Neuronal stem cell (in vitro differentiated cells): ENCODE data around the gene EIF3M.

ENCODE experiments used
- DNase-seq: peaks from one replicate; pipeline ENCODE4 v3.0.0-alpha.2; 2013; ENCODE audit warnings: low spot score
- H2AFZ ChIP-seq: one replicate; pipeline ENCODE4 v1.6.1; 2013; ENCODE audit warnings: mild to moderate bottlenecking, low read length, inconsistent platforms
- H2AK5ac ChIP-seq: 2 replicates; pipeline ENCODE4 v1.6.1; 2013; ENCODE audit warnings: low read depth, mild to moderate bottlenecking, inconsistent platforms, low read length, moderate library complexity, mixed read lengths
- H2BK120ac ChIP-seq: 2 replicates; pipeline ENCODE4 v1.6.1; 2013; ENCODE audit warnings: low read depth, mild to moderate bottlenecking, inconsistent platforms, low read length, moderate library complexity, mixed read lengths
- H2BK12ac ChIP-seq: one replicate; pipeline ENCODE4 v1.6.1; 2013; ENCODE audit warnings: low read length, inconsistent platforms
- H2BK15ac ChIP-seq: 2 replicates; pipeline ENCODE4 v1.6.1; 2013; ENCODE audit warnings: mild to moderate bottlenecking, low read length, inconsistent platforms, mixed read lengths
- H2BK5ac ChIP-seq: one replicate; pipeline ENCODE4 v1.6.1; 2013; ENCODE audit warnings: inconsistent platforms, mild to moderate bottlenecking, low read length, moderate library complexity
- H3K14ac ChIP-seq: one replicate; pipeline ENCODE4 v1.6.1; 2013; ENCODE audit warnings: low read length, inconsistent platforms
- H3K18ac ChIP-seq: 2 replicates; pipeline ENCODE4 v1.6.1; 2013; ENCODE audit warnings: low read length, inconsistent platforms
- H3K23ac ChIP-seq: 2 replicates; pipeline ENCODE4 v1.6.1; 2013; ENCODE audit warnings: low read depth, mild to moderate bottlenecking, mixed read lengths, low read length, inconsistent platforms; ENCODE audit not compliant: poor library complexity
- H3K27ac ChIP-seq: replicated peaks from 3 replicates; pipeline ENCODE4 v1.5.1; 2013; ENCODE audit warnings: low read length, inconsistent platforms
- H3K27me3 ChIP-seq, 3 experiments: 2 replicates each; pipeline ENCODE4 v1.6.1; 2013; ENCODE audit warnings: low read length in 3 of 3, mild to moderate bottlenecking in 2 of 3, inconsistent platforms in 1 of 3, low read depth in 1 of 3, mixed read lengths in 1 of 3, moderate library complexity in 1 of 3; ENCODE audit not compliant: control insufficient read depth in 3 of 3, insufficient read depth in 3 of 3
- H3K36me3 ChIP-seq, 2 donors: replicated peaks in 1 of 2; 2 replicates each; pipeline ENCODE4 v1.6.1; 2013; ENCODE audit warnings: low read length in 2 of 2; ENCODE audit not compliant: control insufficient read depth in 2 of 2, insufficient read depth in 2 of 2
- H3K4ac ChIP-seq: 2 replicates; pipeline ENCODE4 v1.6.1; 2013; ENCODE audit warnings: inconsistent platforms, mild to moderate bottlenecking, low read length, moderate library complexity
- H3K4me1 ChIP-seq, 2 donors: 1 replicate in 1 of 2; 2 replicates in 1 of 2; pipeline ENCODE4 v1.6.1; 2013; ENCODE audit warnings: low read length in 2 of 2, low read depth in 1 of 2; ENCODE audit not compliant: control insufficient read depth in 2 of 2, insufficient read depth in 1 of 2
- H3K4me2 ChIP-seq: one replicate; pipeline ENCODE4 v1.6.1; 2013; ENCODE audit warnings: mild to moderate bottlenecking, low read length, inconsistent platforms; ENCODE audit not compliant: insufficient read depth, poor library complexity, severe bottlenecking
- H3K4me3 ChIP-seq, 2 donors: 2 replicates each; pipeline ENCODE4 v1.5.1; 2013; ENCODE audit warnings: low read length in 2 of 2, mild to moderate bottlenecking in 2 of 2, inconsistent platforms in 1 of 2, moderate library complexity in 1 of 2
- H3K79me1 ChIP-seq: one replicate; pipeline ENCODE4 v1.6.1; 2013; ENCODE audit warnings: low read depth, mild to moderate bottlenecking, inconsistent platforms, low read length, moderate library complexity
- H3K9ac ChIP-seq: one replicate; pipeline ENCODE4 v1.6.1; 2013; ENCODE audit warnings: mild to moderate bottlenecking, low read depth, low read length, inconsistent platforms; ENCODE audit not compliant: poor library complexity
- H3K9me3 ChIP-seq, 2 donors: replicated peaks in 1 of 2; 2 replicates each; pipeline versions ENCODE3 to v1.6.1; 2013; ENCODE audit warnings: low read length in 2 of 2, mild to moderate bottlenecking in 2 of 2, inconsistent platforms in 1 of 2, low read depth in 1 of 2, mixed read lengths in 1 of 2, moderate library complexity in 1 of 2; ENCODE audit not compliant: control insufficient read depth in 2 of 2, insufficient read depth in 1 of 2
- H4K8ac ChIP-seq: one replicate; pipeline ENCODE4 v1.6.1; 2013; ENCODE audit warnings: low read depth, mild to moderate bottlenecking, inconsistent platforms, low read length, moderate library complexity
- H4K91ac ChIP-seq: one replicate; pipeline ENCODE4 v1.6.1; 2013; ENCODE audit warnings: low read length, low read depth, mild to moderate bottlenecking, inconsistent platforms; ENCODE audit not compliant: poor library complexity
- WGBS, 2 donors: extraction: QIAGEN DNeasy Blood & Tissue Kit; methylation state at CpG; one replicate each; pipeline ENCODE4 v1.1.7; 2013; ENCODE audit warnings: missing lambda C conversion rate in 2 of 2, mixed read lengths in 1 of 2; ENCODE audit not compliant: insufficient read length in 2 of 2, insufficient replicate concordance in 1 of 2; ENCODE audit errors: extremely low coverage in 2 of 2; 5-methylcytosine and 5-hydroxymethylcytosine counted together

Gene EIF3M

DNA sequence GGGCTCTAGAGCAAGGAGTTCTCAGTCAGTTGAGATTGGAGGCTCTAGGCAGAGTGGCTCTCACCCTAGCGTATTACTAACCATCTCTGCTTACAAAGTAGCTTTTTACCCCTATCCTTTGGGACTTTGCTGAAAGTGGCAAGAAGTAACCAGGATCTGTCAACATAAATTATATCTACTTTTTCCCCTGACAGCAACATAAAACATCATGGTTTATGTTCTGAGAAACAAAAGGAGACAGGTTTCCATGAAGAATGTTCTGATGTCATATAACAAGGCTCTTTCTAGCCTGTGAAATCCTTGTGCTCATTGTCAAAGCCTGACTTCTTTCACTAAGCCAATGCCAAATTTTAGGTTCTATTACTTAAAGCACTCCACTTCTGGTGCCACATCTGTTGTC is 7.2 kb upstream of the EIF3M start:
- H3K4ac ChIP-seq, result no peak overlapping the region
- DNase-seq, result no peak
- no peak overlapping the region for H3K4me3 ChIP-seq
- no peak overlapping the region for H2BK5ac ChIP-seq
- no peak overlapping the region for H3K14ac ChIP-seq
- no peak overlapping the region for H2BK15ac ChIP-seq
- H3K79me1 ChIP-seq, result no peaks in the 10 kb centered on the region
- no peak overlapping the region for H4K91ac ChIP-seq
- no peaks in the 10 kb centered on the region for H3K36me3 ChIP-seq
- H3K9ac ChIP-seq, result no peak overlapping the region
- no peak overlapping the region for H2AK5ac ChIP-seq
- H3K23ac ChIP-seq, result no peak overlapping the region
- no peak overlapping the region for H4K8ac ChIP-seq
- H3K4me1 ChIP-seq, result peaks cover 0 to under 1% of the 10 kb centered on the region in 2 donors
- no peak overlapping the region for H3K4me2 ChIP-seq
- H2BK12ac ChIP-seq, result no peak overlapping the region
- no peak overlapping the region for H3K18ac ChIP-seq
- no peak overlapping the region for H2BK120ac ChIP-seq
- no CpG with 5 or more reads among the region's 1 CpG for WGBS, 2 donors
- peaks cover 0 to 19% (median 0%) of the 10 kb centered on the region in 3 experiments for H3K27me3 ChIP-seq
- H3K27ac ChIP-seq, result no peak overlapping the region
- no peak overlapping the region for H2AFZ ChIP-seq
- no peaks in the 10 kb centered on the region for H3K9me3 ChIP-seq

DNA sequence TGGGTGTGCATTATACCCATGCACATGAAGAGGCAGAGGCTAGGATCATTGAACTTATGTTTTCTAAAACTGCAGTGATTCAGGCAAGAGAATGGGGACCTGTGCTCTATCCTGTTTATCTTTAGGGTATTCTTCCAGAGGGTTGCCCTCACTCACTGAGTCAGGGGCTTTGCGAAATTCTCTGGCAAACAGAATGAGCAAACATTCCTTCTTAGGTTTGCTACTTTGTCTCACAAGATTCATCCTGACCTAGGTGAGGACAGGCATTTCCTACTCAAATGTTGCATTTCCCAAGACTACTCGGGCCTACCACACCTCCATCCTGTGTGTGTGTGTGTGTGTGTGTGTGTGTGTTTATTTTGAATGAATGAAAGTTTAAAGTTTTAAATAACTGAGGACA is 2.7 kb upstream of the EIF3M start:
- H3K9me3 ChIP-seq, result no peaks in the 10 kb centered on the region
- no peak overlapping the region for H2BK120ac ChIP-seq
- no peak overlapping the region for H3K4me3 ChIP-seq
- peaks cover 0 to 3% of the 10 kb centered on the region in 2 donors for H3K36me3 ChIP-seq
- H3K9ac ChIP-seq, result no peak overlapping the region
- H2AK5ac ChIP-seq, result no peak overlapping the region
- no peak overlapping the region for H3K14ac ChIP-seq
- H2BK15ac ChIP-seq, result no peak overlapping the region
- H3K4ac ChIP-seq, result no peak overlapping the region
- H2BK12ac ChIP-seq, result no peak overlapping the region
- H3K27ac ChIP-seq, result no peak overlapping the region
- H2AFZ ChIP-seq, result peak overlapping the region; percentile 45
- H2BK5ac ChIP-seq, result no peak overlapping the region
- no peak overlapping the region for H3K23ac ChIP-seq
- no peak overlapping the region for H3K4me2 ChIP-seq
- peaks cover 0 to 8% (median 0%) of the 10 kb centered on the region in 3 experiments for H3K27me3 ChIP-seq
- H3K79me1 ChIP-seq, result peaks cover 3% of the 10 kb centered on the region
- no CpG with 5 or more reads among the region's 2 CpGs for WGBS, 2 donors
- no peak overlapping the region for H3K18ac ChIP-seq
- H4K8ac ChIP-seq, result no peak overlapping the region
- H3K4me1 ChIP-seq, result peaks cover 3% of the 10 kb centered on the region in 2 donors
- H4K91ac ChIP-seq, result no peak overlapping the region
- no peak for DNase-seq

DNA sequence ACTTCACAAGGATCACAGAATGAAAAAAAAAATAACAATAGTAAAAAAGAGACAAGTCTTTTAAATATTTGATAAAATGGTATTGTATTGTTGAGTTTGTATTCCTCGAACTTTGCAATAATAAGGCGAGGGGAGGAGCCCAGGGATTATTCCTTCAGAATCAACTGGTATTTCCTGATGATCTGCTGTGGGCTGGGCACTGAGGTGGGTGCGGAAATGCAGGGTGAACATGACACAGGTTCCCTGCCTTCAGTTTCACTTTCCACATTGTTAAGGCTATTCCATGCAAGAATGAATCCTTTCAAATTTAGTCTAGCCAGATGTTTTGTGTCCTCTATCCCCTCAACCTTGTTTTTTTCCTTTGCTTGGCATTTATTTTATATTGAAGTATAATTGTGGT is 2.1 kb upstream of the EIF3M start:
- no peak overlapping the region for H3K4me3 ChIP-seq
- no peak overlapping the region for H3K27ac ChIP-seq
- H2BK12ac ChIP-seq, result no peak overlapping the region
- peaks cover 0 to 8% (median 0%) of the 10 kb centered on the region in 3 experiments for H3K27me3 ChIP-seq
- no peak overlapping the region for H2BK120ac ChIP-seq
- no peak overlapping the region for H3K9ac ChIP-seq
- no peak overlapping the region for H2AFZ ChIP-seq
- H3K4ac ChIP-seq, result no peak overlapping the region
- H2BK5ac ChIP-seq, result no peak overlapping the region
- no peak overlapping the region for H3K4me2 ChIP-seq
- H4K91ac ChIP-seq, result no peak overlapping the region
- no peak overlapping the region for H3K23ac ChIP-seq
- WGBS, 2 donors, result no CpG with 5 or more reads among the region's 3 CpGs
- no peak for DNase-seq
- H2BK15ac ChIP-seq, result no peak overlapping the region
- no peak overlapping the region for H2AK5ac ChIP-seq
- H3K9me3 ChIP-seq, result no peaks in the 10 kb centered on the region
- H3K14ac ChIP-seq, result no peak overlapping the region
- H3K36me3 ChIP-seq, result peaks cover 0 to 9% of the 10 kb centered on the region in 2 donors
- H4K8ac ChIP-seq, result no peak overlapping the region
- H3K79me1 ChIP-seq, result peaks cover 3% of the 10 kb centered on the region
- H3K18ac ChIP-seq, result no peak overlapping the region
- peaks cover 3% of the 10 kb centered on the region in 2 donors for H3K4me1 ChIP-seq

DNA sequence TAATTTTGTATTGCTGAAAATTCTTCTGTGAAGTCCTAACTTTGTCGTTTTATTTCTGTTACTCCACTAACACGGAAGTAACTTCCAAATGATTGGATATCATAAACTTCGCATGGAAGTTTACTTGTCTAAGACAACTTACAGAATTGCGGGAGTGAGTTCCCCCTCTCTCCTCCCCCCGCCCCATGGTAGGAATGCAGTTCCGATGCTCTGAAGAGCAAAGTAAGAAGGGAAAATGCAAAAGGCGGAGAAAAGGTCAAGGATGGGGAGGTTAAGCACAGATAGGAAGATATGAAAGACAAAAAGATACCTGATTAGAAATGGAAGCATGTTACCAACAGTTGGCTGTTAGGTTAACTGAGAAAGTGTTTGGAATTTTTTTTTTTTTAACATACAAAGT is 1.3 kb downstream of the EIF3M start:
- H2AK5ac ChIP-seq, result no peak overlapping the region
- H3K4ac ChIP-seq, result no peak overlapping the region
- no peak overlapping the region for H3K9ac ChIP-seq
- H3K27me3 ChIP-seq, result no peaks in the 10 kb centered on the region
- no peak overlapping the region for H4K8ac ChIP-seq
- peaks cover 3% of the 10 kb centered on the region for H3K79me1 ChIP-seq
- no peak overlapping the region for H2BK120ac ChIP-seq
- no peak overlapping the region for H3K14ac ChIP-seq
- no peak overlapping the region for H4K91ac ChIP-seq
- H3K4me3 ChIP-seq, result peak overlapping the region; percentile 71 to 98
- H2BK15ac ChIP-seq, result no peak overlapping the region
- no peak overlapping the region for H3K23ac ChIP-seq
- DNase-seq, result peak; percentile 17
- no CpG with 5 or more reads among the region's 7 CpGs for WGBS, 2 donors
- H3K4me2 ChIP-seq, result peak overlapping the region; percentile 68
- no peak overlapping the region for H2BK12ac ChIP-seq
- H3K27ac ChIP-seq, result no peak overlapping the region
- no peaks in the 10 kb centered on the region for H3K9me3 ChIP-seq
- peaks cover 3% of the 10 kb centered on the region in 2 donors for H3K4me1 ChIP-seq
- no peak overlapping the region for H2BK5ac ChIP-seq
- no peak overlapping the region for H3K18ac ChIP-seq
- H3K36me3 ChIP-seq, result peaks cover 6 to 41% of the 10 kb centered on the region in 2 donors
- no peak overlapping the region for H2AFZ ChIP-seq
